Measurements from ENCODE around the gene ZGPAT. TPM values are rescaled to one million over a fixed set of nuclear protein-coding genes. Genes with fewer than 3 reads are reported as not detected.

ZGPAT gene
- total RNA-seq, 1 donor, result 18.8 TPM

DNA sequence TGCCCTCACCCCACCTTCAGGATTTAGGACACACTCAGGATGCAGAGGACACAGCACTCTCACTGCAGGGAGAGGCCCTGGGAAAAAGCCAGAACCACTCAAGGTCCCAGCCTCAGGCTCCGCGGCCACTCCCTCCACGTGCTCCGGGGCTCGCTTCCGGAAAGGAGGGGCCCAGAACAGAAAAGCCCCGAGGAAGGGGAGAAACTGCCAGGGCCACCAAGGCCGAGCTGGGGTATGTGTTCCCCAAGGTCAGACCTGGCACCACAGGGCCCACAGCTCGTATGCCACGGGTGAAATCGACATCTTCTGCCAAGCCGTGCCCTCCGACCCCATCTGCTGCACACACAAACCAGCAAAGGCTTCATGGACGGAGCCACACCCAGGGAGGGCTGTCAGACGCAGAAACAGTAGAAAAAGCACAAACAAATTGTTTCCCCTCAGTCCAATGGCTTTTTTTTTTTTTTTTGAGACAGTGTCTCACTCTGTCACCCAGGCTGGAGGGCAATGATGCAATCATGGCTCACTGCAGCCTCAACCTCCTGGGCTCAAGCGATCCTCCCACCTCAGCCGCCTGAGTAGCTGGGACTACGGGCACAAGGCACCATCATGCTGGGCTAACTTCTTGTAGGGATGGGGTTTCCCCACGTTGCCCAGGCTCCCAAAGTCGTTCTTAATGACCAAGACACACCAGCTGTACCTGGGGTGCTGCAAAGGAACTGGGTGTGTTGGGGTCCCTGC lies 65.1 kb downstream of the ZGPAT start:
- Histone ChIP-seq H3K79me2 (ENCODE audit: insufficient read depth, low read length) (no peaks in the 10 kb centered on the region), H3K27me3 (ENCODE audit: insufficient read depth, low read length) (peaks cover 4% of the 10 kb centered on the region), H3K4me2 (ENCODE audit: insufficient read depth, low read length) (no peak overlapping the region), H3K9me3 (ENCODE audit: low read depth, low read length) (no peaks in the 10 kb centered on the region), H3K4me3 (ENCODE audit: insufficient read depth, low read length) (no peak overlapping the region), H4K20me1 (ENCODE audit: insufficient read depth, low read length) (no peaks in the 10 kb centered on the region), H2AFZ (ENCODE audit: low read length) (no peak overlapping the region), H3K4me1 (ENCODE audit: insufficient read depth, low read length) (no peaks in the 10 kb centered on the region), H3K36me3 (ENCODE audit: insufficient read depth, low read length) (no peaks in the 10 kb centered on the region), H3K27ac (ENCODE audit: low read depth, low read length) (no peak overlapping the region)
- TF ChIP-seq, protein P1, sequence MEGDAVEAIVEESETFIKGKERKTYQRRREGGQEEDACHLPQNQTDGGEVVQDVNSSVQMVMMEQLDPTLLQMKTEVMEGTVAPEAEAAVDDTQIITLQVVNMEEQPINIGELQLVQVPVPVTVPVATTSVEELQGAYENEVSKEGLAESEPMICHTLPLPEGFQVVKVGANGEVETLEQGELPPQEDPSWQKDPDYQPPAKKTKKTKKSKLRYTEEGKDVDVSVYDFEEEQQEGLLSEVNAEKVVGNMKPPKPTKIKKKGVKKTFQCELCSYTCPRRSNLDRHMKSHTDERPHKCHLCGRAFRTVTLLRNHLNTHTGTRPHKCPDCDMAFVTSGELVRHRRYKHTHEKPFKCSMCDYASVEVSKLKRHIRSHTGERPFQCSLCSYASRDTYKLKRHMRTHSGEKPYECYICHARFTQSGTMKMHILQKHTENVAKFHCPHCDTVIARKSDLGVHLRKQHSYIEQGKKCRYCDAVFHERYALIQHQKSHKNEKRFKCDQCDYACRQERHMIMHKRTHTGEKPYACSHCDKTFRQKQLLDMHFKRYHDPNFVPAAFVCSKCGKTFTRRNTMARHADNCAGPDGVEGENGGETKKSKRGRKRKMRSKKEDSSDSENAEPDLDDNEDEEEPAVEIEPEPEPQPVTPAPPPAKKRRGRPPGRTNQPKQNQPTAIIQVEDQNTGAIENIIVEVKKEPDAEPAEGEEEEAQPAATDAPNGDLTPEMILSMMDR (IDR thresholded peaks at IDR 0.05; ENCODE audit: extremely low read depth, low read depth, low read length), result no peak
- DNase-seq (ENCODE audit: insufficient read length, low spot score, missing footprints), result peak; percentile 57

DNA sequence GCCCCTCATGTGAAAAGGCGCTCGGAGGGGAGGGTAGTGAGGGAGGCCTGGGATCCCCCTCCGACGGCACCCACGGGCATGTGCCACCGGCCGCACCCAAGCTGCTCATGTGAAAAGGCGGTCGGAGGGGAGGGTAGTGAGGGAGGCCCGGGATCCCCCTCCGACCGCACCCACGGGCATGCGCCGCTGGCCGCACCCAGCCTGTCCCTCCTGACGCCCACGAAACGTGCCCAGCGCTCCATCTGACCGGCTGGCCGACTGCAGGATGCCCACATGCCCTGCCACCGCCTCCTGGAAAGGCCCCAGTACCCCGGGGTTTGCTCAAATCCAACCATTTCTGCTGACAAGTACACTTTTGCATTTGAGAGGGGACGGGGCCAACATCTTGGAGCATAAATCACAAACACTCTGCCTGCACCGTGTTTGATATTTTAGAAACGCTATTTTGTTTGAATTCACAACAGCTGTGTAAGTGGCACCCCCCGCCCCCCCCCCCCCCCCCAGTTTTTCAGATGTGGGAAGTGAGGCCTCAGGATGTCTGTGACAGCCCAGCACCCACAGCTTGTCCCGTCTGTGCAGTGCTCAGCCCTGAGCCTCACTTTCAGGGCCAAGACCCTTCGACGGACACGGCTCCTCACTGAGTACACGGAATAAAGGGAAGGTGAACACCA lies 65.9 kb downstream of the ZGPAT start:
- Histone ChIP-seq H3K36me3 (ENCODE audit: insufficient read depth, low read length) (no peaks in the 10 kb centered on the region), H3K27me3 (ENCODE audit: insufficient read depth, low read length) (peaks cover 4% of the 10 kb centered on the region), H4K20me1 (ENCODE audit: insufficient read depth, low read length) (no peaks in the 10 kb centered on the region), H3K27ac (ENCODE audit: low read depth, low read length) (no peak overlapping the region), H3K4me1 (ENCODE audit: insufficient read depth, low read length) (no peaks in the 10 kb centered on the region), H3K4me3 (ENCODE audit: insufficient read depth, low read length) (no peak overlapping the region), H3K79me2 (ENCODE audit: insufficient read depth, low read length) (no peaks in the 10 kb centered on the region), H2AFZ (ENCODE audit: low read length) (no peak overlapping the region), H3K9me3 (ENCODE audit: low read depth, low read length) (no peaks in the 10 kb centered on the region), H3K4me2 (ENCODE audit: insufficient read depth, low read length) (peak overlapping the region; percentile 39)
- DNase-seq (ENCODE audit: insufficient read length, low spot score, missing footprints), result peak; percentile 76
- TF ChIP-seq, protein P1 (IDR thresholded peaks at IDR 0.05; ENCODE audit: extremely low read depth, low read depth, low read length), result no peak

DNA sequence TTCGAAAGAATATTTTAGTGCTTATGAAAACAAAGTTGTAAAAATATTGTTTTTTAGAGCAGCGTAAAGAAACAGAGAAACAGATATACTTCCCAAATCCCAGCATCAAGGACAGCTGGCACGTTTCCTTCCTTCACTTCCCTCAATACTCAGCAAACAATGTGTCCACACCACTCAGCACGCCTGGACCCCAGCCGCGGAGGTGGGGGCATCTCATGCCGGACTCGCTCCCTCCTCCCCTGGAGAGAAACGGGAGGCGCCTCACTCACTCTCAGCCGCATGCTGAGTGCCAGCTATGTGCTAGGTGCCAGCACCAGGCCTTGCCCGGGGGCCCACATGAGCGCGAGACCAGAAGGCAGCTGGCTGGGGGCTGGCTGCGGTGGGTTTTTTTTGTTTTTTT lies 66.5 kb downstream of the ZGPAT start:
- Histone ChIP-seq H3K79me2 (ENCODE audit: insufficient read depth, low read length) (no peaks in the 10 kb centered on the region), H3K4me3 (ENCODE audit: insufficient read depth, low read length) (no peak overlapping the region), H3K27ac (ENCODE audit: low read depth, low read length) (no peak overlapping the region), H3K27me3 (ENCODE audit: insufficient read depth, low read length) (peaks cover 4% of the 10 kb centered on the region), H3K4me2 (ENCODE audit: insufficient read depth, low read length) (peak overlapping the region; percentile 39), H3K36me3 (ENCODE audit: insufficient read depth, low read length) (no peaks in the 10 kb centered on the region), H3K4me1 (ENCODE audit: insufficient read depth, low read length) (no peaks in the 10 kb centered on the region), H2AFZ (ENCODE audit: low read length) (no peak overlapping the region), H4K20me1 (ENCODE audit: insufficient read depth, low read length) (no peaks in the 10 kb centered on the region), H3K9me3 (ENCODE audit: low read depth, low read length) (no peaks in the 10 kb centered on the region)
- DNase-seq (ENCODE audit: insufficient read length, low spot score, missing footprints), result peak; percentile 85
- TF ChIP-seq, protein P1 (IDR thresholded peaks at IDR 0.05; ENCODE audit: extremely low read depth, low read depth, low read length), result no peak

Measured in osteoblast (primary cell).